Liver (tissue), 9 donors: ENCODE results near the gene OR1J2. TPM values are rescaled to one million over a fixed set of nuclear protein-coding genes. Genes with fewer than 3 reads are reported as not detected.

Experiments
- DNase-seq: peaks from one replicate; pipeline ENCODE4 v3.0.0-alpha.2; 2017; ENCODE audit warnings: low spot score
- H3K27ac ChIP-seq, 2 donors: one replicate each; pipeline ENCODE4 v1.7.0; 2013; ENCODE audit warnings: inconsistent platforms in 2 of 2, low read length in 2 of 2, control low read depth in 1 of 2, low read depth in 1 of 2, mild to moderate bottlenecking in 1 of 2
- H3K27me3 ChIP-seq, 4 donors: one replicate each; pipeline versions ENCODE4 v1.6.1 to v1.7.0; 2013; ENCODE audit warnings: low read length in 3 of 4, inconsistent platforms in 1 of 4, mild to moderate bottlenecking in 1 of 4, moderate library complexity in 1 of 4; ENCODE audit not compliant: control insufficient read depth in 4 of 4, insufficient read depth in 4 of 4
- H3K36me3 ChIP-seq, 4 donors: one replicate each; pipeline versions ENCODE4 v1.6.1 to v1.7.0; 2013; ENCODE audit warnings: low read length in 3 of 4, mild to moderate bottlenecking in 3 of 4, low read depth in 1 of 4, moderate library complexity in 1 of 4; ENCODE audit not compliant: control insufficient read depth in 4 of 4, insufficient read depth in 3 of 4
- H3K4me1 ChIP-seq, 4 donors: one replicate each; pipeline versions ENCODE4 v1.6.1 to v1.7.0; 2013; ENCODE audit warnings: low read length in 3 of 4, mild to moderate bottlenecking in 3 of 4, moderate library complexity in 1 of 4; ENCODE audit not compliant: control insufficient read depth in 4 of 4, insufficient read depth in 4 of 4
- H3K4me3 ChIP-seq, 3 donors: one replicate each; pipeline versions ENCODE4 v1.6.1 to v1.7.0; 2013; ENCODE audit warnings: low read length in 3 of 3, control low read depth in 1 of 3, low read depth in 1 of 3, mild to moderate bottlenecking in 1 of 3
- H3K9ac ChIP-seq, 2 donors: one replicate each; pipeline ENCODE4 v1.7.0; 2013; ENCODE audit warnings: low read length in 2 of 2, mild to moderate bottlenecking in 2 of 2, moderate library complexity in 2 of 2, control low read depth in 1 of 2, low read depth in 1 of 2
- H3K9me3 ChIP-seq, 4 donors: one replicate each; pipeline versions ENCODE4 v1.6.1 to v1.7.0; 2013; ENCODE audit warnings: low read length in 3 of 4; ENCODE audit not compliant: control insufficient read depth in 4 of 4
- ATF3 ChIP-seq: IDR thresholded peaks from 2 replicates; pipeline ENCODE4 v1.6.1; 2016; ENCODE audit warnings: antibody characterized with exemption
- EGR1 ChIP-seq, 2 donors: IDR thresholded peaks; 2 replicates each; pipeline ENCODE4 v1.6.1; 2016 to 2018; ENCODE audit warnings: antibody characterized with exemption in 2 of 2, low read depth in 2 of 2
- FOXA2 ChIP-seq: IDR thresholded peaks from 2 replicates; pipeline ENCODE4 v1.6.1; 2016; ENCODE audit warnings: antibody characterized with exemption
- GABPA ChIP-seq, 2 donors: IDR thresholded peaks in 1 of 2; conservative IDR thresholded peaks in 1 of 2; 2 replicates each; pipeline ENCODE4 v1.6.1; 2016; ENCODE audit warnings: antibody characterized with exemption in 2 of 2, mild to moderate bottlenecking in 1 of 2, moderate library complexity in 1 of 2
- HNF4A ChIP-seq, 2 donors: conservative IDR thresholded peaks; 2 replicates each; pipeline ENCODE4 v1.6.1; 2016; ENCODE audit warnings: antibody characterized with exemption in 2 of 2, mild to moderate bottlenecking in 2 of 2
- HNF4G ChIP-seq: IDR thresholded peaks from 2 replicates; pipeline ENCODE4 v1.6.1; 2016; ENCODE audit warnings: antibody characterized with exemption
- JUND ChIP-seq, 2 donors: IDR thresholded peaks; 2 replicates each; pipeline ENCODE4 v1.6.1; 2016; ENCODE audit warnings: antibody characterized with exemption in 2 of 2
- NR2F2 ChIP-seq: IDR thresholded peaks from 2 replicates; pipeline ENCODE4 v1.6.1; 2016; ENCODE audit warnings: antibody characterized with exemption
- RAD21 ChIP-seq, 2 donors: IDR thresholded peaks; 2 replicates each; pipeline ENCODE4 v1.6.1; 2016; ENCODE audit warnings: antibody characterized with exemption in 2 of 2, mild to moderate bottlenecking in 2 of 2
- RXRA ChIP-seq, 2 donors: IDR thresholded peaks; 2 replicates each; pipeline ENCODE4 v1.6.1; 2017 to 2018; ENCODE audit warnings: antibody characterized with exemption in 2 of 2, mild to moderate bottlenecking in 1 of 2
- SP1 ChIP-seq: IDR thresholded peaks from 2 replicates; pipeline ENCODE4 v1.6.1; 2018; ENCODE audit warnings: antibody characterized with exemption, mild to moderate bottlenecking
- TAF1 ChIP-seq: conservative IDR thresholded peaks from 2 replicates; pipeline ENCODE4 v1.6.1; 2016; ENCODE audit warnings: antibody characterized with exemption, mild to moderate bottlenecking
- YY1 ChIP-seq: IDR thresholded peaks from 2 replicates; pipeline ENCODE4 v1.6.1; 2016; ENCODE audit warnings: antibody characterized with exemption, mild to moderate bottlenecking
- ZBTB33 ChIP-seq: IDR thresholded peaks from 2 replicates; pipeline ENCODE4 v1.6.1; 2016; ENCODE audit warnings: antibody characterized with exemption
- WGBS: extraction: QIAGEN DNeasy Blood & Tissue Kit; methylation state at CpG from one replicate; pipeline ENCODE4 v1.1.7; 2013; 5-methylcytosine and 5-hydroxymethylcytosine counted together
- polyA plus RNA-seq, 2 donors: library from polyadenylated mRNA; stranded (reverse) in 1 of 2; unstranded in 1 of 2; fragments of 200-250 nt in 1 of 2; fragments of >200 nt in 1 of 2; fragmentation: Nextera tagmentation in 1 of 2; extraction: Ambion mirVana in 1 of 2; gene quantifications; one replicate each; pipeline versions ENCODE4 v1.2.1 to v1.2.3, GENCODE V29; 2013 to 2015
- total RNA-seq, 2 donors: library from RNA; depleted of rRNA; stranded (reverse); fragments of >200 nt; gene quantifications; one replicate each; pipeline ENCODE4 v1.2.3, GENCODE V29; 2014
- TF ChIP-seq, protein P1 (sequence below): IDR thresholded peaks from 2 replicates; pipeline ENCODE4 v1.6.1; 2016; ENCODE audit warnings: antibody characterized with exemption, mild to moderate bottlenecking
- TF ChIP-seq, protein P2 (sequence below): IDR thresholded peaks from 2 replicates; pipeline ENCODE4 v1.6.1; 2016; ENCODE audit warnings: antibody characterized with exemption
- donor health status: healthy.
- donor health status: healthy.
- donor health status: healthy.
- donor health status: healthy.
- donor health status: healthy.

Gene OR1J2
- total and polyA plus RNA-seq, 4 donors, result not detected

- no peaks in the 10 kb centered on the region for H3K36me3 ChIP-seq
- no peaks in the 10 kb centered on the region for H3K9me3 ChIP-seq
- no peaks in the 10 kb centered on the region for H3K4me1 ChIP-seq
- H3K4me3 ChIP-seq, result no peak within 1 kb of the TSS
- H3K9ac ChIP-seq, result no peak within 1 kb of the TSS
- TF ChIP-seq, protein P1, sequence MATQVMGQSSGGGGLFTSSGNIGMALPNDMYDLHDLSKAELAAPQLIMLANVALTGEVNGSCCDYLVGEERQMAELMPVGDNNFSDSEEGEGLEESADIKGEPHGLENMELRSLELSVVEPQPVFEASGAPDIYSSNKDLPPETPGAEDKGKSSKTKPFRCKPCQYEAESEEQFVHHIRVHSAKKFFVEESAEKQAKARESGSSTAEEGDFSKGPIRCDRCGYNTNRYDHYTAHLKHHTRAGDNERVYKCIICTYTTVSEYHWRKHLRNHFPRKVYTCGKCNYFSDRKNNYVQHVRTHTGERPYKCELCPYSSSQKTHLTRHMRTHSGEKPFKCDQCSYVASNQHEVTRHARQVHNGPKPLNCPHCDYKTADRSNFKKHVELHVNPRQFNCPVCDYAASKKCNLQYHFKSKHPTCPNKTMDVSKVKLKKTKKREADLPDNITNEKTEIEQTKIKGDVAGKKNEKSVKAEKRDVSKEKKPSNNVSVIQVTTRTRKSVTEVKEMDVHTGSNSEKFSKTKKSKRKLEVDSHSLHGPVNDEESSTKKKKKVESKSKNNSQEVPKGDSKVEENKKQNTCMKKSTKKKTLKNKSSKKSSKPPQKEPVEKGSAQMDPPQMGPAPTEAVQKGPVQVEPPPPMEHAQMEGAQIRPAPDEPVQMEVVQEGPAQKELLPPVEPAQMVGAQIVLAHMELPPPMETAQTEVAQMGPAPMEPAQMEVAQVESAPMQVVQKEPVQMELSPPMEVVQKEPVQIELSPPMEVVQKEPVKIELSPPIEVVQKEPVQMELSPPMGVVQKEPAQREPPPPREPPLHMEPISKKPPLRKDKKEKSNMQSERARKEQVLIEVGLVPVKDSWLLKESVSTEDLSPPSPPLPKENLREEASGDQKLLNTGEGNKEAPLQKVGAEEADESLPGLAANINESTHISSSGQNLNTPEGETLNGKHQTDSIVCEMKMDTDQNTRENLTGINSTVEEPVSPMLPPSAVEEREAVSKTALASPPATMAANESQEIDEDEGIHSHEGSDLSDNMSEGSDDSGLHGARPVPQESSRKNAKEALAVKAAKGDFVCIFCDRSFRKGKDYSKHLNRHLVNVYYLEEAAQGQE, result no peak
- TF ChIP-seq JUND (IDR thresholded peaks at IDR 0.05) (no peak), TAF1 (no peak), SP1 (no peak), HNF4A (conservative IDR thresholded peaks at IDR 0.05) (no peak), GABPA (IDR thresholded peaks at IDR 0.05 in 1 of 2, conservative IDR thresholded peaks at IDR 0.05 in 1 of 2) (no peak), ZBTB33 (no peak)
- TF ChIP-seq, protein P2, sequence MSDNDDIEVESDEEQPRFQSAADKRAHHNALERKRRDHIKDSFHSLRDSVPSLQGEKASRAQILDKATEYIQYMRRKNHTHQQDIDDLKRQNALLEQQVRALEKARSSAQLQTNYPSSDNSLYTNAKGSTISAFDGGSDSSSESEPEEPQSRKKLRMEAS, result no peak
- no peak for DNase-seq
- WGBS, result 77% methylated on average over 4 of the region's 4 CpGs
- peaks cover 0 to 2% (median 0%) of the 10 kb centered on the region in 4 donors for H3K27me3 ChIP-seq
- no peak within 1 kb of the TSS for H3K27ac ChIP-seq
Observed at GRCh38 chr9:122518841-122519240, 8.2 kb downstream of the OR1J2 start, which contains the start of gene OR1J4. Gene OR1J4, plus strand, starts transcription at chr9:122519141. Its CDS starts 0 bp downstream, at chr9:122519141.

GRCh38 chr9:122519376-122519775, 8.8 kb downstream of the OR1J2 start:
- 92% methylated on average over 3 of the region's 3 CpGs for WGBS
- no peaks in the 10 kb centered on the region for H3K9me3 ChIP-seq
- H3K27me3 ChIP-seq, result peaks cover 0 to 4% (median 1%) of the 10 kb centered on the region in 4 donors
- no peak overlapping the region for H3K27ac ChIP-seq
- TF ChIP-seq FOXA2 (no peak), GABPA (IDR thresholded peaks at IDR 0.05 in 1 of 2, conservative IDR thresholded peaks at IDR 0.05 in 1 of 2) (no peak), HNF4G (no peak), YY1 (no peak), HNF4A (conservative IDR thresholded peaks at IDR 0.05) (no peak), ATF3 (no peak), RXRA (IDR thresholded peaks at IDR 0.05) (no peak), JUND (IDR thresholded peaks at IDR 0.05) (no peak), EGR1 (IDR thresholded peaks at IDR 0.05; ENCODE audit: low read depth in 2 of 2) (no peak), TAF1 (no peak), SP1 (no peak), NR2F2 (no peak), RAD21 (IDR thresholded peaks at IDR 0.05) (no peak)
- TF ChIP-seq, protein P2, result no peak
- TF ChIP-seq, protein P1, result no peak
- no peak overlapping the region for H3K4me3 ChIP-seq
- DNase-seq, result no peak
- no peaks in the 10 kb centered on the region for H3K4me1 ChIP-seq
- H3K36me3 ChIP-seq, result no peaks in the 10 kb centered on the region
- H3K9ac ChIP-seq, result no peak overlapping the region
